ENCODE measurements around the gene PVR.

The PVR gene

GRCh38 chr19:44700547-44700946 lies 56.8 kb downstream of the PVR start:
- DNase-seq: no peak
- Histone ChIP-seq H3K4me3 (ENCODE audit: low read depth, low read length) (no peak overlapping the region), H3K4me1 (no peaks in the 10 kb centered on the region), H3K36me3 (no peaks in the 10 kb centered on the region), H3K27me3 (no peaks in the 10 kb centered on the region), H3K9me3 (no peaks in the 10 kb centered on the region)
- TF ChIP-seq CTCF (IDR thresholded peaks at IDR 0.05; ENCODE audit: low read depth, low read length): no peak

GRCh38 chr19:44701228-44701627 lies 57.5 kb downstream of the PVR start:
- no peaks in the 10 kb centered on the region for H3K4me1 ChIP-seq
- no peaks in the 10 kb centered on the region for H3K9me3 ChIP-seq
- no peak for TF ChIP-seq CTCF (IDR thresholded peaks at IDR 0.05; ENCODE audit: low read depth, low read length)
- no peak for DNase-seq
- H3K27me3 ChIP-seq: no peaks in the 10 kb centered on the region
- no peak overlapping the region for H3K4me3 ChIP-seq (ENCODE audit: low read depth, low read length)
- H3K36me3 ChIP-seq: no peaks in the 10 kb centered on the region

GRCh38 chr19:44702551-44703176 lies 59.0 kb downstream of the PVR start:
- TF ChIP-seq CTCF (IDR thresholded peaks at IDR 0.05; ENCODE audit: low read depth, low read length): no peak
- Histone ChIP-seq H3K4me3 (ENCODE audit: low read depth, low read length) (no peak overlapping the region), H3K9me3 (no peaks in the 10 kb centered on the region), H3K36me3 (no peaks in the 10 kb centered on the region), H3K27me3 (no peaks in the 10 kb centered on the region), H3K4me1 (no peaks in the 10 kb centered on the region)
- no peak for DNase-seq

- Histone ChIP-seq H3K27me3 (no peaks in the 10 kb centered on the region), H3K4me3 (ENCODE audit: low read depth, low read length) (no peak overlapping the region), H3K4me1 (no peaks in the 10 kb centered on the region), H3K36me3 (no peaks in the 10 kb centered on the region), H3K9me3 (no peaks in the 10 kb centered on the region)
- no peak for TF ChIP-seq CTCF (IDR thresholded peaks at IDR 0.05; ENCODE audit: low read depth, low read length)
- DNase-seq: no peak
Measured at GRCh38 chr19:44703336-44704078, 59.8 kb downstream of the PVR start.

- H3K9me3 ChIP-seq: no peaks in the 10 kb centered on the region
- H3K27me3 ChIP-seq: no peaks in the 10 kb centered on the region
- H3K4me1 ChIP-seq: no peaks in the 10 kb centered on the region
- H3K4me3 ChIP-seq (ENCODE audit: low read depth, low read length): no peak overlapping the region
- H3K36me3 ChIP-seq: no peaks in the 10 kb centered on the region
- TF ChIP-seq CTCF (IDR thresholded peaks at IDR 0.05; ENCODE audit: low read depth, low read length): no peak
- DNase-seq: no peak
Measured at GRCh38 chr19:44704982-44705381, 61.3 kb downstream of the PVR start.

- Histone ChIP-seq H3K4me3 (ENCODE audit: low read depth, low read length) (no peak overlapping the region), H3K27me3 (no peaks in the 10 kb centered on the region), H3K9me3 (no peaks in the 10 kb centered on the region), H3K36me3 (no peaks in the 10 kb centered on the region), H3K4me1 (no peaks in the 10 kb centered on the region)
- no peak for TF ChIP-seq CTCF (IDR thresholded peaks at IDR 0.05; ENCODE audit: low read depth, low read length)
- DNase-seq: no peak
Measured at GRCh38 chr19:44705502-44706010, 61.8 kb downstream of the PVR start.
